HepG2 (cell line): ENCODE measurements around the gene SCIN. TPM values are rescaled to one million over a fixed set of nuclear protein-coding genes. Genes with fewer than 3 reads are reported as not detected.
A peak's percentile ranks its signal among the peaks of the same experiment; 100 is the strongest.

Experiments used
- ERF ChIP-seq: IDR thresholded peaks from 2 replicates; pipeline ENCODE4 v1.6.1; 2018; ENCODE audit warnings: missing biosample characterization, missing genetic modification reagents
- FOXP1 ChIP-seq, 2 experiments: fragments of 450-650 bp in 1 of 2; IDR thresholded peaks; 2 replicates each; pipeline ENCODE4 v1.6.1; 2017 to 2018; ENCODE audit warnings: antibody characterized with exemption in 1 of 2
- HMG20A ChIP-seq: IDR thresholded peaks from 2 replicates; pipeline ENCODE4 v1.6.1; 2016; ENCODE audit warnings: borderline replicate concordance
- HOXA5 ChIP-seq: sonication (generic); formaldehyde crosslinking; IDR thresholded peaks from 2 replicates; pipeline ENCODE4 v1.4.0; 2020; ENCODE audit warnings: missing genetic modification reagents
- NR2F6 ChIP-seq, 2 experiments: IDR thresholded peaks; 2 replicates each; pipeline ENCODE4 v1.6.1; 2016; ENCODE audit warnings: antibody characterized with exemption in 1 of 2, mild to moderate bottlenecking in 1 of 2
- PHF5A ChIP-seq: IDR thresholded peaks from one replicate; pipeline ENCODE4 v1.6.1; 2018; ENCODE audit warnings: low read depth, missing genetic modification reagents; ENCODE audit not compliant: unreplicated experiment
- SAP130 ChIP-seq: IDR thresholded peaks from 2 replicates; pipeline ENCODE4 v1.6.1; 2016; ENCODE audit warnings: low read depth
- ZKSCAN8 ChIP-seq: IDR thresholded peaks from 2 replicates; pipeline ENCODE4 v1.6.1; 2016; ENCODE audit warnings: borderline replicate concordance, missing genetic modification reagents, missing compliant biosample characterization
- ZNF430 ChIP-seq: sonication (generic); formaldehyde crosslinking; IDR thresholded peaks from 2 replicates; pipeline ENCODE4 v1.9.0; 2021; ENCODE audit warnings: mild to moderate bottlenecking, missing genetic modification reagents
- ZNF709 ChIP-seq: sonication (generic); formaldehyde crosslinking; IDR thresholded peaks from 2 replicates; pipeline ENCODE4 v1.5.0; 2020; ENCODE audit warnings: mild to moderate bottlenecking, missing genetic modification reagents
- ZNF83 ChIP-seq: sonication (generic); formaldehyde crosslinking; IDR thresholded peaks from 2 replicates; pipeline ENCODE4 v1.4.0; 2020; ENCODE audit warnings: missing genetic modification reagents, mild to moderate bottlenecking, borderline replicate concordance
- polyA plus RNA-seq, 8 experiments: library from polyadenylated mRNA; depleted of rRNA in 3 of 8; stranded (reverse) in 7 of 8; unstranded in 1 of 8; fragments of >200 nt; fragmentation: Illumina TruSeq in 4 of 8; extraction: Trizol in 4 of 8; gene quantifications; 2 replicates each; pipeline versions ENCODE4 v1.2.1 to v1.2.3, GENCODE V29; 2011 to 2016; ENCODE audit warnings: low read depth in 4 of 8, missing spikeins in 1 of 8, mixed read lengths in 1 of 8; ENCODE audit not compliant: insufficient read depth in 1 of 8
- total RNA-seq, 5 experiments: library from RNA; depleted of rRNA; stranded (reverse); fragments of >200 nt; fragmentation: Illumina TruSeq; extraction: Trizol; gene quantifications; 2 replicates each; pipeline ENCODE4 v1.2.3, GENCODE V29; 2016; ENCODE audit warnings: low read depth in 1 of 5
- TF ChIP-seq, protein P1 (sequence below): sonication (generic); formaldehyde crosslinking; IDR thresholded peaks from 2 replicates; pipeline ENCODE4 v1.8.0; 2022; ENCODE audit warnings: mild to moderate bottlenecking, missing genetic modification reagents, borderline replicate concordance
- TF ChIP-seq, protein P2 (sequence below), 2 experiments: sonication (generic) in 1 of 2; formaldehyde crosslinking in 1 of 2; IDR thresholded peaks; 2 replicates each; pipeline versions ENCODE4 v1.5.1 to v1.6.1; 2011 to 2020; ENCODE audit warnings: borderline replicate concordance in 1 of 2, low read depth in 1 of 2, low read length in 1 of 2, mild to moderate bottlenecking in 1 of 2, missing genetic modification reagents in 1 of 2, moderate library complexity in 1 of 2
- TF ChIP-seq, protein P3 (sequence below): sonication (generic); formaldehyde crosslinking; IDR thresholded peaks from 2 replicates; pipeline ENCODE4 v1.4.0; 2020; ENCODE audit warnings: missing genetic modification reagents
- TF ChIP-seq, protein P4 (sequence below), 2 experiments: fragments of 450-650 bp in 1 of 2; sonication (generic) in 1 of 2; formaldehyde crosslinking in 1 of 2; IDR thresholded peaks; 2 replicates each; pipeline versions ENCODE4 v1.6.1 to v1.8.0; 2016 to 2022; ENCODE audit warnings: antibody characterized with exemption in 1 of 2, mild to moderate bottlenecking in 1 of 2, missing genetic modification reagents in 1 of 2

Gene SCIN
- total and polyA plus RNA-seq, 2 of the 13 experiments (the other 11 are each of a cell fraction or from before 2014, with no cell fraction given) = not detected

DNA sequence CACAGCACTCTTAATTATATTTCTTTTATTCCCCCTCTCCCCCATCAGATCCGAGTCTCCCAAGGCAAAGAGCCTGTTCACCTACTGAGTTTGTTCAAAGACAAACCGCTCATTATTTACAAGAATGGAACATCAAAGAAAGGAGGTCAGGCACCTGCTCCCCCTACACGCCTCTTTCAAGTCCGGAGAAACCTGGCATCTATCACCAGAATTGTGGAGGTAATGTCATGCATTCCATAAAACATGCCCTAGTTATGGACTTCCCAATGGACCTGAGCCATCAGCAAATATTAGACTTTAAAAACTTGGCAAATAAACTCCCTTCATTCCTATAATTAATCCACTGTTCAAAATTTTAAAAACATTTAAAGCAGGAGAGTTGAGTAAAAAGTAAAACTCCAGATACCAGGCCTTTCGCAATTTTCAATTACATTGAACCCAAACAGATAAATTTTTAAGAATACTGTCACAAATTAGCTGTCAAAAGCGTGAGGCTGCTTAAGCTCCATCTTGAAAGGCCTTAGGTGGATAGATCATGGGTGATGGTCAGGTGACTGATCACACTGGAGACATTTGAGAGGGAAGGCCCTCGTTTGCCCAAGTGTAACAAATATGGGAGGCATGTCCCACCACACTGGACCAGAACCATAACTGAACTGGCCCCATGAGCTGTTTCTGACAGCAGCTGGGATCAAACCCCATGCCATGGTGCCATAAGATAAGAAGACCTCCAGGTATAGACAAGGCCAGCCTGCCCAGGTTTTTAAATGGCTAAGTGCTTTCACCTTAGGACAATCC, 70.0 kb downstream of the SCIN start (continued):
- TF ChIP-seq, protein P1, sequence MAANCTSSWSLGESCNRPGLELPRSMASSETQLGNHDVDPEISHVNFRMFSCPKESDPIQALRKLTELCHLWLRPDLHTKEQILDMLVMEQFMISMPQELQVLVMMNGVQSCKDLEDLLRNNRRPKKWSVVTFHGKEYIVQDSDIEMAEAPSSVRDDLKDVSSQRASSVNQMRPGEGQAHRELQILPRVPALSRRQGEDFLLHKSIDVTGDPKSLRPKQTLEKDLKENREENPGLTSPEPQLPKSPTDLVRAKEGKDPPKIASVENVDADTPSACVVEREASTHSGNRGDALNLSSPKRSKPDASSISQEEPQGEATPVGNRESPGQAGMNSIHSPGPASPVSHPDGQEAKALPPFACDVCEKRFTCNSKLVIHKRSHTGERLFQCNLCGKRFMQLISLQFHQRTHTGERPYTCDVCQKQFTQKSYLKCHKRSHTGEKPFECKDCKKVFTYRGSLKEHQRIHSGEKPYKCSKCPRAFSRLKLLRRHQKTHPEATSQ (CRISPR knock-in tag) = no peak
- TF ChIP-seq ZKSCAN8 (CRISPR knock-in tag) (peak; percentile 64; the same call in 1 of the 2 replicates), PHF5A (no peak), ZNF709 (no peak), ZNF430 (CRISPR knock-in tag) (no peak), ERF (CRISPR knock-in tag) (0 out of 2 replicates have a peak, but pooled peaks have one; percentile 37), HOXA5 (no peak), HMG20A (CRISPR knock-in tag) (peak; percentile 96), ZNF83 (CRISPR knock-in tag) (no peak), NR2F6 (IDR thresholded peaks at IDR 0.05) (peak; percentile 92), NR2F6 (CRISPR knock-in tag; IDR thresholded peaks at IDR 0.05) (peak; percentile 92), SAP130 (CRISPR knock-in tag) (peak; percentile 74), FOXP1 (IDR thresholded peaks at IDR 0.05) (no peak), FOXP1 (CRISPR knock-in tag; IDR thresholded peaks at IDR 0.05) (peak; percentile 77)
- TF ChIP-seq, protein P2, sequence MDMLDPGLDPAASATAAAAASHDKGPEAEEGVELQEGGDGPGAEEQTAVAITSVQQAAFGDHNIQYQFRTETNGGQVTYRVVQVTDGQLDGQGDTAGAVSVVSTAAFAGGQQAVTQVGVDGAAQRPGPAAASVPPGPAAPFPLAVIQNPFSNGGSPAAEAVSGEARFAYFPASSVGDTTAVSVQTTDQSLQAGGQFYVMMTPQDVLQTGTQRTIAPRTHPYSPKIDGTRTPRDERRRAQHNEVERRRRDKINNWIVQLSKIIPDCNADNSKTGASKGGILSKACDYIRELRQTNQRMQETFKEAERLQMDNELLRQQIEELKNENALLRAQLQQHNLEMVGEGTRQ (IDR thresholded peaks at IDR 0.05; ENCODE audit: low read depth, low read length) = no peak
- TF ChIP-seq, protein P2 (CRISPR knock-in tag; IDR thresholded peaks at IDR 0.05; ENCODE audit: borderline replicate concordance) = no peak
- TF ChIP-seq, protein P3, sequence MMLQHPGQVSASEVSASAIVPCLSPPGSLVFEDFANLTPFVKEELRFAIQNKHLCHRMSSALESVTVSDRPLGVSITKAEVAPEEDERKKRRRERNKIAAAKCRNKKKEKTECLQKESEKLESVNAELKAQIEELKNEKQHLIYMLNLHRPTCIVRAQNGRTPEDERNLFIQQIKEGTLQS = peak; percentile 30; the same call in 1 of the 2 replicates
- TF ChIP-seq, protein P4, sequence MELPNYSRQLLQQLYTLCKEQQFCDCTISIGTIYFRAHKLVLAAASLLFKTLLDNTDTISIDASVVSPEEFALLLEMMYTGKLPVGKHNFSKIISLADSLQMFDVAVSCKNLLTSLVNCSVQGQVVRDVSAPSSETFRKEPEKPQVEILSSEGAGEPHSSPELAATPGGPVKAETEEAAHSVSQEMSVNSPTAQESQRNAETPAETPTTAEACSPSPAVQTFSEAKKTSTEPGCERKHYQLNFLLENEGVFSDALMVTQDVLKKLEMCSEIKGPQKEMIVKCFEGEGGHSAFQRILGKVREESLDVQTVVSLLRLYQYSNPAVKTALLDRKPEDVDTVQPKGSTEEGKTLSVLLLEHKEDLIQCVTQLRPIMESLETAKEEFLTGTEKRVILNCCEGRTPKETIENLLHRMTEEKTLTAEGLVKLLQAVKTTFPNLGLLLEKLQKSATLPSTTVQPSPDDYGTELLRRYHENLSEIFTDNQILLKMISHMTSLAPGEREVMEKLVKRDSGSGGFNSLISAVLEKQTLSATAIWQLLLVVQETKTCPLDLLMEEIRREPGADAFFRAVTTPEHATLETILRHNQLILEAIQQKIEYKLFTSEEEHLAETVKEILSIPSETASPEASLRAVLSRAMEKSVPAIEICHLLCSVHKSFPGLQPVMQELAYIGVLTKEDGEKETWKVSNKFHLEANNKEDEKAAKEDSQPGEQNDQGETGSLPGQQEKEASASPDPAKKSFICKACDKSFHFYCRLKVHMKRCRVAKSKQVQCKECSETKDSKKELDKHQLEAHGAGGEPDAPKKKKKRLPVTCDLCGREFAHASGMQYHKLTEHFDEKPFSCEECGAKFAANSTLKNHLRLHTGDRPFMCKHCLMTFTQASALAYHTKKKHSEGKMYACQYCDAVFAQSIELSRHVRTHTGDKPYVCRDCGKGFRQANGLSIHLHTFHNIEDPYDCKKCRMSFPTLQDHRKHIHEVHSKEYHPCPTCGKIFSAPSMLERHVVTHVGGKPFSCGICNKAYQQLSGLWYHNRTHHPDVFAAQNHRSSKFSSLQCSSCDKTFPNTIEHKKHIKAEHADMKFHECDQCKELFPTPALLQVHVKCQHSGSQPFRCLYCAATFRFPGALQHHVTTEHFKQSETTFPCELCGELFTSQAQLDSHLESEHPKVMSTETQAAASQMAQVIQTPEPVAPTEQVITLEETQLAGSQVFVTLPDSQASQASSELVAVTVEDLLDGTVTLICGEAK (IDR thresholded peaks at IDR 0.05) = no peak
- TF ChIP-seq, protein P4 (CRISPR knock-in tag; IDR thresholded peaks at IDR 0.05) = no peak
